HepG2 (cell line): ENCODE measurements around the gene KCNT2. TPM values are rescaled to one million over a fixed set of nuclear protein-coding genes. Genes with fewer than 3 reads are reported as not detected.
A peak's percentile ranks its signal among the peaks of the same experiment; 100 is the strongest.
"Not testable (repeated sequence)": the region's sequence is repeated elsewhere in the genome, so short reads cannot be mapped to it uniquely, and the experiment has no call there.

Experiments
- ATAC-seq: fragments of 200-7000 bp; cut with Tn5 transposase; 3 replicates; pipeline ENCODE4 v1.9.1; 2020; ENCODE audit warnings: mild to moderate bottlenecking, moderate library complexity
- BruUV-seq: library from RNA; stranded (reverse); fragments of 400-500 nt; replicated peaks from 2 replicates; lab custom pipeline; 2021; lab: Mats Ljungman, UMichigan
- CTCF ChIA-PET: fragments of 300-600 bp; formaldehyde crosslinking; extraction: SDS; loops from one replicate; lab custom pipeline; 2021; ENCODE audit warnings: low total read pairs, inconsistent platforms, low intra/inter-chr PET ratio; lab: Yijun Ruan, JAX
- POLR2A ChIA-PET: fragments of 350-600 bp; sonication (Branson Sonifier 250); formaldehyde crosslinking; loops from one replicate; lab custom pipeline; 2020; ENCODE audit warnings: antibody characterized with exemption, inconsistent platforms; lab: Yijun Ruan, JAX
- DNase-seq: peaks from one replicate; pipeline ENCODE4 v3.0.0-alpha.2; 2015; ENCODE audit warnings: low spot score
- FAIRE-seq: peaks from 3 replicates; lab custom pipeline; 2011; peaks lifted over from hg19 to GRCh38; lab: Jason Lieb, UNC
- H2AFZ ChIP-seq: one replicate; pipeline ENCODE4 v1.6.1; 2011; ENCODE audit warnings: low read length, inconsistent platforms
- H3K27ac ChIP-seq: fragments of 300-600 bp; 3 replicates; pipeline ENCODE4 v1.8.0; 2011; ENCODE audit warnings: mixed run types, mild to moderate bottlenecking, mixed read lengths, low read length, inconsistent platforms; ENCODE audit not compliant: insufficient read depth; ENCODE audit errors: extremely low read length
- H3K27me3 ChIP-seq, 2 experiments: fragments of 200-600 bp in 1 of 2; 2 replicates in 1 of 2; 3 replicates in 1 of 2; pipeline versions ENCODE4 v1.6.0 to v1.8.0; 2011; ENCODE audit warnings: low read length in 2 of 2, mild to moderate bottlenecking in 2 of 2, moderate library complexity in 2 of 2, inconsistent platforms in 1 of 2; ENCODE audit not compliant: insufficient read depth in 2 of 2, control insufficient read depth in 1 of 2
- H3K36me3 ChIP-seq, 2 experiments: fragments of 200-600 bp in 1 of 2; replicated peaks in 1 of 2; 2 replicates in 1 of 2; 3 replicates in 1 of 2; pipeline versions ENCODE4 v1.5.1 to v1.8.0; 2011; ENCODE audit warnings: low read length in 2 of 2, inconsistent platforms in 1 of 2; ENCODE audit not compliant: insufficient read depth in 2 of 2, control insufficient read depth in 1 of 2
- H3K4me1 ChIP-seq: 2 replicates; pipeline ENCODE4 v1.5.1; 2012; ENCODE audit warnings: low read length, inconsistent platforms; ENCODE audit not compliant: insufficient read depth
- H3K4me2 ChIP-seq: 2 replicates; pipeline ENCODE4 v1.6.0; 2011; ENCODE audit warnings: low read depth, low read length, inconsistent platforms
- H3K4me3 ChIP-seq, 3 experiments: fragments of 200-600 bp in 1 of 3; sonication (generic), shearing (Covaris generic) in 1 of 3; replicated peaks in 1 of 3; 2 replicates each; pipeline ENCODE4 v1.5.1; 2011 to 2016; ENCODE audit warnings: low read length in 3 of 3, inconsistent platforms in 2 of 3, low read depth in 2 of 3, mild to moderate bottlenecking in 2 of 3, control low read depth in 1 of 3, mixed read lengths in 1 of 3; ENCODE audit not compliant: insufficient read depth in 1 of 3
- H3K79me2 ChIP-seq: one replicate; pipeline ENCODE4 v1.6.1; 2011; ENCODE audit warnings: low read length, inconsistent platforms; ENCODE audit not compliant: insufficient read depth
- H3K9ac ChIP-seq: 2 replicates; pipeline ENCODE4 v1.6.0; 2011; ENCODE audit warnings: mild to moderate bottlenecking, low read depth, low read length, inconsistent platforms; ENCODE audit not compliant: insufficient read depth
- H3K9me3 ChIP-seq: 2 replicates; pipeline ENCODE4 v1.5.1; 2012; ENCODE audit warnings: mild to moderate bottlenecking, low read length
- H4K20me1 ChIP-seq: 2 replicates; pipeline ENCODE4 v1.6.0; 2011; ENCODE audit warnings: inconsistent platforms, mild to moderate bottlenecking, low read length, moderate library complexity; ENCODE audit not compliant: insufficient read depth
- CBX1 ChIP-seq: IDR thresholded peaks from one replicate; pipeline ENCODE4 v1.6.1; 2016; ENCODE audit warnings: antibody characterized with exemption, low read depth
- MAFF ChIP-seq: IDR thresholded peaks from 2 replicates; pipeline ENCODE4 v1.6.1; 2011; ENCODE audit warnings: low read depth, low read length, improper control_type of control experiment
- MAFK ChIP-seq, 2 experiments: IDR thresholded peaks in 1 of 2; conservative IDR thresholded peaks in 1 of 2; 2 replicates each; pipeline ENCODE4 v1.6.1; 2011; ENCODE audit warnings: improper control_type of control experiment in 2 of 2, low read length in 2 of 2
- NFIB ChIP-seq: sonication (generic); formaldehyde crosslinking; IDR thresholded peaks from 2 replicates; pipeline ENCODE4 v1.9.0; 2021; ENCODE audit warnings: missing genetic modification reagents, mild to moderate bottlenecking, borderline replicate concordance
- RBM39 ChIP-seq: fragments of 200-400 bp; formaldehyde crosslinking; IDR thresholded peaks from one replicate; pipeline ENCODE4 v1.6.1; 2018; ENCODE audit warnings: antibody characterized with exemption, mild to moderate bottlenecking, low read depth, low read length; ENCODE audit not compliant: poor library complexity, severe bottlenecking
- TSC22D2 ChIP-seq: sonication (generic); formaldehyde crosslinking; IDR thresholded peaks from 2 replicates; pipeline ENCODE4 v1.5.1; 2020; ENCODE audit warnings: missing genetic modification reagents, mild to moderate bottlenecking, borderline replicate concordance
- ZNF451 ChIP-seq: sonication (generic); formaldehyde crosslinking; IDR thresholded peaks from 2 replicates; pipeline ENCODE4 v1.5.0; 2020; ENCODE audit warnings: mild to moderate bottlenecking, missing genetic modification reagents
- WGBS: methylation state at CpG from one replicate; pipeline ENCODE4 v1.1.6; 2017; ENCODE audit warnings: low lambda C conversion rate; 5-methylcytosine and 5-hydroxymethylcytosine counted together
- in situ Hi-C: cut with HindIII; loops from 2 replicates; pipeline ENCODE4 v1.10.0; 2017; ENCODE audit warnings: low pct_unique_long_range_greater_than_20kb; ENCODE audit not compliant: extremely low pct_ligation_motif_present
- intact Hi-C: fragments of 100-400 bp; cut with micrococcal nuclease; formaldehyde crosslinking; loops from one replicate; pipeline ENCODE4 v1.10.0; 2022; ENCODE audit not compliant: unreplicated experiment
- polyA plus RNA-seq, 8 experiments: library from polyadenylated mRNA; depleted of rRNA in 3 of 8; stranded (reverse) in 7 of 8; unstranded in 1 of 8; fragments of >200 nt; fragmentation: Illumina TruSeq in 4 of 8; extraction: Trizol in 4 of 8; gene quantifications; 2 replicates each; pipeline versions ENCODE4 v1.2.1 to v1.2.3, GENCODE V29; 2011 to 2016; ENCODE audit warnings: low read depth in 4 of 8, missing spikeins in 1 of 8, mixed read lengths in 1 of 8; ENCODE audit not compliant: insufficient read depth in 1 of 8
- total RNA-seq, 5 experiments: library from RNA; depleted of rRNA; stranded (reverse); fragments of >200 nt; fragmentation: Illumina TruSeq; extraction: Trizol; gene quantifications; 2 replicates each; pipeline ENCODE4 v1.2.3, GENCODE V29; 2016; ENCODE audit warnings: low read depth in 1 of 5
- TF ChIP-seq, protein P1 (sequence below): sonication (generic); formaldehyde crosslinking; IDR thresholded peaks from 2 replicates; pipeline ENCODE4 v1.5.0; 2020; ENCODE audit warnings: missing genetic modification reagents

The KCNT2 gene
- total and polyA plus RNA-seq, 2 of the 13 experiments (the other 11 are each of a cell fraction or from before 2014, with no cell fraction given) = not detected

DNA sequence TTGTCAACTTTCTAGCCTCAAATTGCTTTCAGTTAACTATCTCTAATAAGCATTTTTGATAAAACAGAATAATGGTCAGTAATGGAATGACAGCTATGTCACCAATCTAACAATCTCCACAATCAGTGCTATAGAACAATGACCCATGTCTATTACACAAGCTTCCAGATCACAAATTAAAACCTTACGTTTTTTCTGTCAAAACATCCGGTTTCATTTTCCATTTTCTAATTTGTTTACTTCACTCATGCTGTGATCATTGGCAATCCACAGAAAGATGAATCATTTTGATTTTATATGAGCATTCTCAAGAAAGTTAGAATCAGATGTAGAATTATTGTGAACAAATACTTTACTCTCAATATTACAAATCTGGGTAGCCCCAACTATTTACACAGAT lies 80.3 kb downstream of the KCNT2 start (continued):
- TF ChIP-seq CBX1 (no peak), ZNF451 (no peak), RBM39 (no peak), TSC22D2 (no peak), NFIB (CRISPR knock-in tag) (no peak)
- TF ChIP-seq, protein P1, sequence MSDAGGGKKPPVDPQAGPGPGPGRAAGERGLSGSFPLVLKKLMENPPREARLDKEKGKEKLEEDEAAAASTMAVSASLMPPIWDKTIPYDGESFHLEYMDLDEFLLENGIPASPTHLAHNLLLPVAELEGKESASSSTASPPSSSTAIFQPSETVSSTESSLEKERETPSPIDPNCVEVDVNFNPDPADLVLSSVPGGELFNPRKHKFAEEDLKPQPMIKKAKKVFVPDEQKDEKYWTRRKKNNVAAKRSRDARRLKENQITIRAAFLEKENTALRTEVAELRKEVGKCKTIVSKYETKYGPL (CRISPR knock-in tag) = no peak

DNA sequence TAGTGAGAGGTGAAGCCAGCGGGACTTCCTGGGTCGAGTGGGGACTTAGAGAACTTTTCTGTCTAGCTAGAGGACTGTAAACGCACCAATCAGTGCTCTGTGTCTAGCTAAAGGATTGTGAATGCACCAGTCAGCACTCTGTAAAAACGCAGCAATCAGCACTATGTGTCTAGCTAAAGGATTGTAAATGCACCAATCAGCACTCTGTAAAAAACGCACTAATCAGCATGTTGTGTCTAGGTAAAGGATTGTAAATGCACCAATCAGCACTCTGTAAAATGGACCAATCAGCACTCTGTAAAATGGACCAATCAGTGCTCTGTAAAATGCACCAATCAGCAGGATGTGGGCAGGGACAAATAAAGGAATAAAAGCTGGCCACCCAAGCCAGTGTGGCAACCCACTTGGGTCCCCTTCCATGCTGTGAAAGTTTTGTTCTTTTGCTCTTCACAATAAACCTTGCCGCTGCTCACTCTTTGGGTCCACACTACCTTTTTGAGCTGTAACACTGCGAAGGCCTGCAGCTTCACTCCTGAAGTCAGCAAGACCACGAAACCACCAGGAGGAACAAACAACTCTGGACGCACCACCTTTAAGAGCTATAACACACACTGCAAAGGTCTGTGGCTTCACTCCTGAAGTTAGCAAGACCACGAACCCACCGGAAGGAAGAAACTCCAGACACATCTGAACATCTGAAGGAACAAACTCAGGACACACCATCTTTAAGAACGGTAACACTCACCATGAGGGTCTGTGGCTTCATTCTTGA lies 85.5 kb downstream of the KCNT2 start:
- in situ Hi-C loops, ATAC-seq, H3K27me3 ChIP-seq, H3K79me2 ChIP-seq, H3K4me2 ChIP-seq, H4K20me1 ChIP-seq, POLR2A ChIA-PET, CTCF ChIA-PET, BruUV-seq, H3K4me1 ChIP-seq, H3K36me3 ChIP-seq, H3K4me3 ChIP-seq, DNase-seq, H3K9ac ChIP-seq, intact Hi-C loops, FAIRE-seq, H3K27ac ChIP-seq, H2AFZ ChIP-seq: not testable (repeated sequence)
- TF ChIP-seq MAFF = peak; percentile 53
- TF ChIP-seq MAFK (conservative IDR thresholded peaks at IDR 0.05 in 1 of 2, IDR thresholded peaks at IDR 0.05 in 1 of 2; ENCODE audit: low read length in 2 of 2) = peak; percentile 43 to 50; a peak in 3 of 4 replicates
- 23% methylated on average over 12 of the region's 12 CpGs for WGBS
- H3K9me3 ChIP-seq = peaks cover 15% of the 10 kb centered on the region; the same call in 1 of the 2 replicates
